HepG2 (cell line): ENCODE data around the gene PRKAR2A. TPM values are rescaled to one million over a fixed set of nuclear protein-coding genes. Genes with fewer than 3 reads are reported as not detected.

ENCODE experiments used
- CBX1 ChIP-seq: IDR thresholded peaks from one replicate; pipeline ENCODE4 v1.6.1; 2016; ENCODE audit warnings: antibody characterized with exemption, low read depth
- GTF3A ChIP-seq: sonication (generic); formaldehyde crosslinking; conservative IDR thresholded peaks from 2 replicates; pipeline ENCODE4 v1.4.0; 2020; ENCODE audit warnings: mild to moderate bottlenecking, missing genetic modification reagents
- JUN ChIP-seq: sonication (generic); formaldehyde crosslinking; IDR thresholded peaks from 2 replicates; pipeline ENCODE4 v1.4.0; 2020; ENCODE audit warnings: mild to moderate bottlenecking, missing genetic modification reagents
- KMT2B ChIP-seq: IDR thresholded peaks from 2 replicates; pipeline ENCODE4 v1.6.1; 2016; ENCODE audit warnings: missing genetic modification reagents, missing compliant biosample characterization
- PAF1 ChIP-seq: IDR thresholded peaks from 2 replicates; pipeline ENCODE4 v1.6.1; 2016; ENCODE audit warnings: missing genetic modification reagents, missing compliant biosample characterization
- PHF8 ChIP-seq: sonication (generic); formaldehyde crosslinking; IDR thresholded peaks from 2 replicates; pipeline ENCODE4 v1.5.0; 2020; ENCODE audit warnings: missing genetic modification reagents
- RXRB ChIP-seq: IDR thresholded peaks from 2 replicates; pipeline ENCODE4 v1.6.1; 2016; ENCODE audit warnings: borderline replicate concordance, missing genetic modification reagents, missing compliant biosample characterization
- SIN3A ChIP-seq: IDR thresholded peaks from 2 replicates; pipeline ENCODE4 v1.6.1; 2011; ENCODE audit warnings: low read depth, mild to moderate bottlenecking, control low read depth, low read length, borderline replicate concordance
- SP4 ChIP-seq: sonication (generic); formaldehyde crosslinking; IDR thresholded peaks from 2 replicates; pipeline ENCODE4 v1.8.1; 2023; ENCODE audit warnings: mild to moderate bottlenecking, missing genetic modification reagents
- SPEN ChIP-seq: sonication (generic); formaldehyde crosslinking; IDR thresholded peaks from 2 replicates; pipeline ENCODE4 v1.5.1; 2020; ENCODE audit warnings: low read depth, mild to moderate bottlenecking, missing genetic modification reagents
- SRY ChIP-seq: sonication (generic); formaldehyde crosslinking; IDR thresholded peaks from 2 replicates; pipeline ENCODE4 v1.8.0; 2022; ENCODE audit warnings: mild to moderate bottlenecking, missing genetic modification reagents
- TOPORS ChIP-seq: sonication (generic); formaldehyde crosslinking; IDR thresholded peaks from 2 replicates; pipeline ENCODE4 v1.8.0; 2023; ENCODE audit warnings: mild to moderate bottlenecking, missing genetic modification reagents
- ZBED4 ChIP-seq: sonication (generic); formaldehyde crosslinking; IDR thresholded peaks from 2 replicates; pipeline ENCODE4 v1.4.0; 2020; ENCODE audit warnings: missing genetic modification reagents, borderline replicate concordance
- ZFP91 ChIP-seq: sonication (generic); formaldehyde crosslinking; IDR thresholded peaks from 2 replicates; pipeline ENCODE4 v1.9.0; 2022; ENCODE audit warnings: missing genetic modification reagents, mild to moderate bottlenecking, borderline replicate concordance
- ZNF563 ChIP-seq: sonication (generic); formaldehyde crosslinking; IDR thresholded peaks from 2 replicates; pipeline ENCODE4 v1.8.0; 2022; ENCODE audit warnings: mild to moderate bottlenecking, moderate library complexity, missing genetic modification reagents
- ZNF720 ChIP-seq: sonication (generic); formaldehyde crosslinking; IDR thresholded peaks from 2 replicates; pipeline ENCODE4 v1.4.0; 2020; ENCODE audit warnings: missing genetic modification reagents
- ZNF891 ChIP-seq: sonication (generic); formaldehyde crosslinking; IDR thresholded peaks from 2 replicates; pipeline ENCODE4 v1.5.0; 2020; ENCODE audit warnings: mild to moderate bottlenecking, missing genetic modification reagents
- polyA plus RNA-seq, 8 experiments: library from polyadenylated mRNA; depleted of rRNA in 3 of 8; stranded (reverse) in 7 of 8; unstranded in 1 of 8; fragments of >200 nt; fragmentation: Illumina TruSeq in 4 of 8; extraction: Trizol in 4 of 8; gene quantifications; 2 replicates each; pipeline versions ENCODE4 v1.2.1 to v1.2.3, GENCODE V29; 2011 to 2016; ENCODE audit warnings: low read depth in 4 of 8, missing spikeins in 1 of 8, mixed read lengths in 1 of 8; ENCODE audit not compliant: insufficient read depth in 1 of 8
- total RNA-seq, 5 experiments: library from RNA; depleted of rRNA; stranded (reverse); fragments of >200 nt; fragmentation: Illumina TruSeq; extraction: Trizol; gene quantifications; 2 replicates each; pipeline ENCODE4 v1.2.3, GENCODE V29; 2016; ENCODE audit warnings: low read depth in 1 of 5
- TF ChIP-seq, protein P1 (sequence below): sonication (generic); formaldehyde crosslinking; IDR thresholded peaks from 2 replicates; pipeline ENCODE4 v1.4.0; 2020; ENCODE audit warnings: missing genetic modification reagents
- TF ChIP-seq, protein P2 (sequence below): sonication (generic); formaldehyde crosslinking; IDR thresholded peaks from 2 replicates; pipeline ENCODE4 v1.4.0; 2020; ENCODE audit warnings: low read depth, mild to moderate bottlenecking, missing genetic modification reagents

Gene PRKAR2A
- total and polyA plus RNA-seq, 2 of the 13 experiments (the other 11 are each of a cell fraction or from before 2014, with no cell fraction given) = 11.8 to 29.2 TPM

DNA sequence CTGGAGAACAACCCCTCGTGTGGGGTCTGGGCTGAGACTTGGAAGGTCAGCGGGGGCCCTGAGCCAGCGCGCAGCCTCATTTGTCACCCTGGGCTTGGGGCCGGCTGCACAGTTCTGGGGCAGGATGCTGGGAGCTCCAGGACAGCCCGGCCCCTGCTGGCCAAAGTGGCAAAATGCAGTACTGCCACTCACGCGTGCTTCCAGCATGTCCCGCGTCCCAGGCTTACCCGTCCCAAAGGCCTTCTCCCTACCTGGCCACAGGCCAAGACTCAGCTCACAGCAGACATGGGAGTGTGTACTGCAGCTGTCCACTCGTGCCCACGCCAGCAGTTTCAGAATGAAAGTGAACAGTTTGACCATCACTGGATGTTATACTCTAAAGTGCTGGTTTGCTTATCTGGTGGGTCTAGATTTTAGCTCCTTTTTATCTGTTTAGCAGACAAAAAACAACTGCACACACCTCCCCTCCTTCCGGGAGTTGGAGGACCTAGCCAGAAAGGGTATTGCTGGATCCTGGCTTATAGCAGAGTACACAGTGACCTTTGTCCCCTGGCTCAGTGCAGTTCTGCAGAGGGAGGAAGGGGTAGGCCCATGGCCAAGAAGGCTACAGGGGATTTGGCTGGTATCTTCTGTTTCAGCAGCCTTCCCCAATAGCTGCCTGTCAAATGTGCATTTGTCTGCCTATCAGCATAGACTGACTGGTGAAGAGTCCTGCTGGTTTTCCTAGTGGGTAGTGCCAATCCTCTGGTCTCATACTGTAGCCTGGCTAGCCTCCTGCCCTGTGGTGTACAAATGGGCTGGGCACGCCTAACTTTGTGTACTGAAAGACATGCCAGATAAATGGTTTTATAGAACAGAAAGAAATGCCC, 107.5 kb downstream of the PRKAR2A start (continued):
- TF ChIP-seq, protein P1, sequence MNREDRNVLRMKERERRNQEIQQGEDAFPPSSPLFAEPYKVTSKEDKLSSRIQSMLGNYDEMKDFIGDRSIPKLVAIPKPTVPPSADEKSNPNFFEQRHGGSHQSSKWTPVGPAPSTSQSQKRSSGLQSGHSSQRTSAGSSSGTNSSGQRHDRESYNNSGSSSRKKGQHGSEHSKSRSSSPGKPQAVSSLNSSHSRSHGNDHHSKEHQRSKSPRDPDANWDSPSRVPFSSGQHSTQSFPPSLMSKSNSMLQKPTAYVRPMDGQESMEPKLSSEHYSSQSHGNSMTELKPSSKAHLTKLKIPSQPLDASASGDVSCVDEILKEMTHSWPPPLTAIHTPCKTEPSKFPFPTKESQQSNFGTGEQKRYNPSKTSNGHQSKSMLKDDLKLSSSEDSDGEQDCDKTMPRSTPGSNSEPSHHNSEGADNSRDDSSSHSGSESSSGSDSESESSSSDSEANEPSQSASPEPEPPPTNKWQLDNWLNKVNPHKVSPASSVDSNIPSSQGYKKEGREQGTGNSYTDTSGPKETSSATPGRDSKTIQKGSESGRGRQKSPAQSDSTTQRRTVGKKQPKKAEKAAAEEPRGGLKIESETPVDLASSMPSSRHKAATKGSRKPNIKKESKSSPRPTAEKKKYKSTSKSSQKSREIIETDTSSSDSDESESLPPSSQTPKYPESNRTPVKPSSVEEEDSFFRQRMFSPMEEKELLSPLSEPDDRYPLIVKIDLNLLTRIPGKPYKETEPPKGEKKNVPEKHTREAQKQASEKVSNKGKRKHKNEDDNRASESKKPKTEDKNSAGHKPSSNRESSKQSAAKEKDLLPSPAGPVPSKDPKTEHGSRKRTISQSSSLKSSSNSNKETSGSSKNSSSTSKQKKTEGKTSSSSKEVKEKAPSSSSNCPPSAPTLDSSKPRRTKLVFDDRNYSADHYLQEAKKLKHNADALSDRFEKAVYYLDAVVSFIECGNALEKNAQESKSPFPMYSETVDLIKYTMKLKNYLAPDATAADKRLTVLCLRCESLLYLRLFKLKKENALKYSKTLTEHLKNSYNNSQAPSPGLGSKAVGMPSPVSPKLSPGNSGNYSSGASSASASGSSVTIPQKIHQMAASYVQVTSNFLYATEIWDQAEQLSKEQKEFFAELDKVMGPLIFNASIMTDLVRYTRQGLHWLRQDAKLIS = no peak
- TF ChIP-seq ZFP91 (CRISPR knock-in tag) (peak; percentile 87), ZNF563 (CRISPR knock-in tag) (no peak), KMT2B (CRISPR knock-in tag) (peak; percentile 49; the same call in 1 of the 2 replicates), JUN (0 out of 2 replicates have a peak, but pooled peaks have one; percentile 31), CBX1 (peak; percentile 20), ZBED4 (CRISPR knock-in tag) (no peak), SPEN (CRISPR knock-in tag) (peak; percentile 55; the same call in 1 of the 2 replicates), PAF1 (CRISPR knock-in tag) (no peak), GTF3A (CRISPR knock-in tag) (0 out of 2 replicates have a peak, but pooled peaks have one; percentile 66), TOPORS (peak; percentile 75; the same call in 1 of the 2 replicates), ZNF891 (CRISPR knock-in tag) (peak; percentile 65), ZNF720 (CRISPR knock-in tag) (no peak), PHF8 (CRISPR knock-in tag) (peak; percentile 59; the same call in 1 of the 2 replicates), RXRB (CRISPR knock-in tag) (peak; percentile 89), SRY (CRISPR knock-in tag) (peak; percentile 92), SIN3A (0 out of 2 replicates have a peak, but pooled peaks have one; percentile 50), SP4 (CRISPR knock-in tag) (no peak)
- TF ChIP-seq, protein P2, sequence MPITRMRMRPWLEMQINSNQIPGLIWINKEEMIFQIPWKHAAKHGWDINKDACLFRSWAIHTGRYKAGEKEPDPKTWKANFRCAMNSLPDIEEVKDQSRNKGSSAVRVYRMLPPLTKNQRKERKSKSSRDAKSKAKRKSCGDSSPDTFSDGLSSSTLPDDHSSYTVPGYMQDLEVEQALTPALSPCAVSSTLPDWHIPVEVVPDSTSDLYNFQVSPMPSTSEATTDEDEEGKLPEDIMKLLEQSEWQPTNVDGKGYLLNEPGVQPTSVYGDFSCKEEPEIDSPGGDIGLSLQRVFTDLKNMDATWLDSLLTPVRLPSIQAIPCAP (CRISPR knock-in tag) = peak; percentile 73; the same call in 1 of the 2 replicates
